Left colon (tissue), 2 donors: ENCODE results near the gene OR1I1. TPM values are rescaled to one million over a fixed set of nuclear protein-coding genes. Genes with fewer than 3 reads are reported as not detected.
"Not testable (repeated sequence)": the region's sequence is repeated elsewhere in the genome, so short reads cannot be mapped to it uniquely, and the experiment has no call there.

ENCODE experiments used
- ATAC-seq: fragments of 200-7000 bp; cut with Tn5 transposase; one replicate; pipeline ENCODE4 v1.9.1; 2020; ENCODE audit warnings: mild to moderate bottlenecking, moderate library complexity
- DNase-seq, 2 donors: peaks; one replicate each; pipeline ENCODE4 v3.0.0-alpha.2; 2020
- intact Hi-C, 2 donors: fragments of 100-400 bp; cut with DNase I in 1 of 2; cut with micrococcal nuclease in 1 of 2; formaldehyde crosslinking; loops; one replicate each; pipeline versions ENCODE4 v1.11.2 to v1.14.0; 2022; cut with DNase I, micrococcal nuclease
- long read RNA-seq: library from polyadenylated mRNA; unstranded; transcript quantifications from one replicate; pipeline ENCODE4 v2.0.0, GENCODE V29; 2021
- total RNA-seq, 2 donors: library from RNA; stranded (reverse); fragmentation: NEBNext Ultra II Directional; extraction: Animal tissue kit (Norgen Biotek cat#: 25700); gene quantifications; one replicate each; pipeline ENCODE4 v1.2.1, GENCODE V29; 2021
- donor health status: DM: no; HTN: no; CAD: no.
- donor health status: DM: yes; HTN: yes; CAD: no.

OR1I1 gene
- total RNA-seq = not detected
- long read RNA-seq = 0 reads

GRCh38 chr19:15081911-15082310, at the start of gene OR1I1:
OR1I1 (plus strand) TSS chr19:15082211; CDS start chr19:15087066, 4,855 bp downstream.
- intact Hi-C loops = loop anchor here in 1 of 2 donors (10.0 kb wide), 1 partner anchor 483 kb away; no protein-coding TSS in a partner anchor
- DNase-seq (no peak), ATAC-seq (no peak)

GRCh38 chr19:15035795-15036311, 46.2 kb upstream of the OR1I1 start:
- ATAC-seq (no peak), DNase-seq (no peak)
- intact Hi-C loops = no loop called here

GRCh38 chr19:15037586-15037985, 44.4 kb upstream of the OR1I1 start:
- ATAC-seq (no peak), DNase-seq (no peak)
- intact Hi-C loops = no loop called here

- ATAC-seq (no peak), DNase-seq (no peak)
- intact Hi-C loops = no loop called here
Measured at GRCh38 chr19:15038294-15038693, 43.7 kb upstream of the OR1I1 start.

GRCh38 chr19:15042003-15042402, 40.0 kb upstream of the OR1I1 start:
- DNase-seq = no peak
- ATAC-seq = no peak
- intact Hi-C loops = no loop called here

- intact Hi-C loops = no loop called here
- ATAC-seq (no peak), DNase-seq (no peak)
Measured at GRCh38 chr19:15042826-15043225, 39.2 kb upstream of the OR1I1 start.

GRCh38 chr19:15045506-15045905, 36.5 kb upstream of the OR1I1 start:
- DNase-seq (no peak), ATAC-seq (no peak)
- intact Hi-C loops = no loop called here

GRCh38 chr19:15047680-15048079, 34.3 kb upstream of the OR1I1 start:
- ATAC-seq = no peak
- no peak for DNase-seq
- intact Hi-C loops = no loop called here

- intact Hi-C loops = no loop called here
- DNase-seq = no peak
- ATAC-seq = no peak
Measured at GRCh38 chr19:15048128-15048527, 33.9 kb upstream of the OR1I1 start.

- no peak for DNase-seq
- ATAC-seq = no peak
- intact Hi-C loops = no loop called here
Measured at GRCh38 chr19:15048885-15049541, 33.0 kb upstream of the OR1I1 start, which contains the start of gene CASP14. CASP14 (plus strand) TSS chr19:15049480; CDS start chr19:15052252, 2,772 bp downstream.

GRCh38 chr19:15050639-15051038, 31.4 kb upstream of the OR1I1 start:
- no peak for ATAC-seq
- intact Hi-C loops = no loop called here

GRCh38 chr19:15062036-15062435, 20.0 kb upstream of the OR1I1 start:
- DNase-seq (no peak), ATAC-seq (no peak)
- intact Hi-C loops = no loop called here

More at GRCh38 chr19:15050639-15051038, 31.4 kb upstream of the OR1I1 start:
- DNase-seq = no peak

GRCh38 chr19:15070386-15070785, 11.6 kb upstream of the OR1I1 start:
- intact Hi-C loops, ATAC-seq, DNase-seq: not testable (repeated sequence)

- intact Hi-C loops = no loop called here
- no peak for ATAC-seq
- DNase-seq = no peak
Measured at GRCh38 chr19:15072930-15073647, 8.9 kb upstream of the OR1I1 start.

GRCh38 chr19:15074371-15074770, 7.6 kb upstream of the OR1I1 start:
- ATAC-seq = no peak
- intact Hi-C loops = no loop called here
- no peak for DNase-seq

GRCh38 chr19:15075806-15076205, 6.2 kb upstream of the OR1I1 start:
- DNase-seq (no peak), ATAC-seq (no peak)
- intact Hi-C loops = no loop called here

- not testable (repeated sequence) for ATAC-seq, DNase-seq
- intact Hi-C loops = loop anchor here in 1 of 2 donors (10.0 kb wide), 1 partner anchor 485 kb away; no protein-coding TSS in a partner anchor
Measured at GRCh38 chr19:15080002-15080401, 2.0 kb upstream of the OR1I1 start.

GRCh38 chr19:15087182-15087581, 5.2 kb downstream of the OR1I1 start:
- DNase-seq (no peak), ATAC-seq (no peak)

GRCh38 chr19:15091918-15092753, 10.1 kb downstream of the OR1I1 start:
- intact Hi-C loops = loop anchor here (2.0 to 10.0 kb wide), 3 partner anchors 59 to 463 kb away; no protein-coding TSS in a partner anchor

More at GRCh38 chr19:15087182-15087581, 5.2 kb downstream of the OR1I1 start:
- intact Hi-C loops = loop anchor here in 1 of 2 donors (10.0 kb wide), 1 partner anchor 478 kb away; no protein-coding TSS in a partner anchor

More at GRCh38 chr19:15091918-15092753, 10.1 kb downstream of the OR1I1 start:
- DNase-seq (no peak), ATAC-seq (peak; percentile 40)
